NT2/D1 (cell line): ENCODE data around the gene RNF157.
"Not testable (repeated sequence)": the region's sequence is repeated elsewhere in the genome, so short reads cannot be mapped to it uniquely, and the experiment has no call there.

ENCODE experiments used
- DNase-seq: peaks from one replicate; pipeline ENCODE4 v3.0.0-alpha.2; 2011; ENCODE audit warnings: low read depth, low spot score
- H3K27me3 ChIP-seq: 2 replicates; pipeline ENCODE4 v1.6.0; 2011; ENCODE audit warnings: mild to moderate bottlenecking; ENCODE audit not compliant: insufficient read length, insufficient read depth
- H3K36me3 ChIP-seq: 2 replicates; pipeline ENCODE4 v1.6.1; 2011; ENCODE audit warnings: mild to moderate bottlenecking, low read length, mixed read lengths; ENCODE audit not compliant: insufficient read depth, insufficient read length
- H3K4me1 ChIP-seq: 2 replicates; pipeline ENCODE4 v1.5.1; 2011; ENCODE audit not compliant: insufficient read depth, insufficient read length
- H3K4me3 ChIP-seq: 2 replicates; pipeline ENCODE4 v1.5.1; 2011; ENCODE audit warnings: low read depth; ENCODE audit not compliant: insufficient read length
- H3K9ac ChIP-seq: 2 replicates; pipeline ENCODE4 v1.6.0; 2011; ENCODE audit warnings: low read depth; ENCODE audit not compliant: insufficient read length
- H3K9me3 ChIP-seq: 2 replicates; pipeline ENCODE4 v1.5.1; 2011; ENCODE audit warnings: mild to moderate bottlenecking, low read length; ENCODE audit not compliant: insufficient read depth
- SUZ12 ChIP-seq: IDR thresholded peaks from 2 replicates; pipeline ENCODE4 v1.6.1; 2011; ENCODE audit not compliant: insufficient read length, insufficient read depth; ENCODE audit errors: extremely low read depth
- YY1 ChIP-seq: IDR thresholded peaks from 2 replicates; pipeline ENCODE4 v1.6.1; 2011; ENCODE audit not compliant: insufficient read length, insufficient read depth
- ZNF274 ChIP-seq: IDR thresholded peaks from 2 replicates; pipeline ENCODE4 v1.6.1; 2011; ENCODE audit warnings: mild to moderate bottlenecking, low read depth, low read length

RNF157 gene

GRCh38 chr17:76268015-76268749 lies 27.9 kb upstream of the RNF157 start:
- no peak for DNase-seq
- peaks cover 14% of the 10 kb centered on the region for H3K36me3 ChIP-seq
- H3K27me3 ChIP-seq: no peaks in the 10 kb centered on the region
- peak overlapping the region; percentile 70 for H3K9ac ChIP-seq
- peaks cover 26% of the 10 kb centered on the region for H3K4me1 ChIP-seq
- H3K9me3 ChIP-seq: no peaks in the 10 kb centered on the region
- H3K4me3 ChIP-seq: no peak overlapping the region
- no peak for TF ChIP-seq ZNF274
- TF ChIP-seq YY1: no peak
- no peak for TF ChIP-seq SUZ12

DNA sequence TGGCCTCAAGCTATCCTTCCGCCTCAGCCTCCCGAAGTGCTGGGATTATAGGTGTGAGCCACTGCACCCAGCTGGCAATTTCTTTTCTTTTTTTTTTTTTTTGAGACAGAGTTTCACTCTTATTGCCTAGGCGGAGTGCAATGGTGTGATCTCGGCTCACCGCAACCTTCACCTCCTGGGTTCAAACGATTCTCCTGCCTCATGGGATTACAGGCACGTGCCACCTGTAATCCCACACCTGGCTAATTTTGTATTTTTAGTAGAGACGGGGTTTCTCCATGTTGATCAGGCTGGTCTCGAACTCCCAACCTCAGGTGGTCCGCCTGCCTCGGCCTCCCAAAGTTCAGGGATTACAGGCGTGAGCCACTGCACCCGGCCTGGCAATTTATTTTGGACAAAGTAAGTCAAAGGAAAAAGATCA lies 27.3 kb upstream of the RNF157 start:
- DNase-seq, H3K9me3 ChIP-seq, H3K27me3 ChIP-seq, H3K4me3 ChIP-seq: not testable (repeated sequence)
- Histone ChIP-seq H3K36me3 (peaks cover 14% of the 10 kb centered on the region), H3K9ac (peak overlapping the region; percentile 4), H3K4me1 (peaks cover 26% of the 10 kb centered on the region)

DNA sequence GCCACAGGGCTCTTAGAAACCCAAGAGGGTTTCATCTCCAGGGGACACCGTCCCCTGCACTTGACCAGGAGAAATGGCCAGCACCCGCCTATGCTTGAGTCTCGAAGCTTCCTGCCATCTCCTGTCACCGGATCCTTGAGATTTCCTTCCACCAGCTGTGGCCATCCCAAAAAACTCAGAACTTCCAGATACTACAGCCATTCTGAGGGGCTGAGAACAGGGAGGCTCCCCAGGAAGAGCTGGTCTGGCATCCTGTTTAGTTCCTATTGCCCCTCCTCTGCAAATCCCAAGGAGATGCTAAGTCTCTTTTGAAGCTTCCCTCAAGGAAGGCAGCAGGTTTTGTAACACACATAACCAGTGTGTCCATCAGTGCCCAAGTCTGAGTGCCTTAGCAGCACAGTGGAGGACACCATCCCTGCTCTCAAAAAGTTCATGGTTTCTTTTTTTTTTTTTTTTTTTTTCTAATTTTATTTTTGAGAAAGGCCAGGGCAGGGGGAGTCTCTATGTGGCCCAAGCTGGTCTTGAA lies 26.8 kb upstream of the RNF157 start:
- Histone ChIP-seq H3K9ac (peak overlapping the region; percentile 84), H3K4me1 (peaks cover 26% of the 10 kb centered on the region), H3K9me3 (no peaks in the 10 kb centered on the region), H3K27me3 (no peaks in the 10 kb centered on the region), H3K36me3 (peaks cover 14% of the 10 kb centered on the region), H3K4me3 (peak overlapping the region; percentile 78)
- TF ChIP-seq ZNF274 (no peak), YY1 (no peak), SUZ12 (no peak)
- DNase-seq: no peak

DNA sequence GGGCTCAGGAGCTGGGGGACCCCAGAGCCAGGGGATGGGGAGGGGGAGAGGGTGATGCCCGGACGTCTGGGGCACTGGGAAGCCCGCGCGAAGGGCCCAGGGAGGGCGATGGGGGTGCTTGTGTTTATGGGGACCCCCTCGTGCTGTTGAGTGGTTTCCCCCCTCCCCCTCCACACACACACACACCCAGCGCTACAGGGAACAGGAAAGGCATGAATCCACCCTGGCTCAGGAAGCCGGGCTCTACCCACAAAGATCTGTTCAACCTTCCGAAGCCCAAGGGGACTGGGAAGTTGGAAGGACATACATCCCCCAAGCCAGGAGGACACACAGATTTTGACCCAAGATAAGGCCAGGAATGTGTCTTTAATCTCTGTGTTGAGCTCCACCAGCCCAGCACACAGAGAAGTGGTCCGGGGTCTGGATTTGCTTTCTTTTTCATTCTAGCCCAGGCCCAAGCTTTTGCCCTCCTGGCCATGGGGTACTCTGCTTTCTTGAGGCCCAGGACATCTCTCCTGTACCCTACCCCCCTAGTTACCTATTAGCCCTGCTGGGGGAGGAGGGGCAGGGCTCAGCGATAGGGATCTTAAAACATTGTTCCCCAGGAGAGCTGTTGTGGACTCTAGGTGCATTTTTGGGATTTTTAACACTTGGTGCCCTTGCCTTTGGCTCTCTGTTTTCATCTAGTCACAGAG lies 26.1 kb upstream of the RNF157 start:
- peaks cover 20% of the 10 kb centered on the region for H3K4me1 ChIP-seq
- no peak for TF ChIP-seq YY1
- no peak for TF ChIP-seq ZNF274
- TF ChIP-seq SUZ12: no peak
- H3K27me3 ChIP-seq: no peaks in the 10 kb centered on the region
- DNase-seq: no peak
- no peaks in the 10 kb centered on the region for H3K9me3 ChIP-seq
- H3K36me3 ChIP-seq: peaks cover 14% of the 10 kb centered on the region
- H3K4me3 ChIP-seq: peak overlapping the region; percentile 78
- H3K9ac ChIP-seq: peak overlapping the region; percentile 84

DNA sequence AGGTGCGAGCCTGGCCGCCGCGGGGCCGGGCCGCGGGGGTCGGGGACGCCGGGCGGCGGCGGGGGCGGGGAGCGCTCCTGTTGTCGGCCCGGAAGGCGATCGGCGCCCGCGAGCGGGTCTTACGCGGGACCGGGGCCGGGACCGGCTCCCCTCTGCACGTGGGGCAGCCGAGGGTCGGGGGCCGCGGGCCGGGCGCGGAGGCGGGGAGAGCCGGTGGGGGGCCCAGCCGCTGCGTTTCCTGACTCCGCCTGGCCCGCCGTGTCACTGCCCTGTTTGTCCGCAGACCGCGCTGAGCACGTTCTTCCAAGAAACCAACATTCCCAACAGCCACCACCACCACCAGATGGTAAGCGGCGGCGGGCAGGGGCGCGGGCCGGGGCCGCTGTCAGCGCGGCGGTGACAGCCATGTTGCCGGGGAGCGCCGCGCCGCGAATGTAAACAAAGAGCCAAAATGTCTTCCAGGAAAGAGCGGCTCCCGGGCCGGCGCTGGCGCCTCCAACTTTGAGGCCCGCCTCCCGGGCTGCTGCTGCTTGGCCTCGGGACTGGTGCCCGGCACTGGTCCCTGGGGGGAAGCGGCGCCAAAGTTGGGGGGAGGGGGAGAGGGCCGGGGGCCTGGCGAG lies 25.4 kb upstream of the RNF157 start:
- no peak for DNase-seq
- TF ChIP-seq YY1: no peak
- no peak for TF ChIP-seq SUZ12
- H3K27me3 ChIP-seq: no peaks in the 10 kb centered on the region
- peak overlapping the region; percentile 78 for H3K4me3 ChIP-seq
- peaks cover 15% of the 10 kb centered on the region for H3K4me1 ChIP-seq
- H3K9ac ChIP-seq: peak overlapping the region; percentile 84
- H3K9me3 ChIP-seq: no peaks in the 10 kb centered on the region
- H3K36me3 ChIP-seq: peaks cover 11% of the 10 kb centered on the region

GRCh38 chr17:76264755-76265623 lies 24.7 kb upstream of the RNF157 start, which contains the start of gene UBALD2:
Gene UBALD2, plus strand, starts transcription at chr17:76265348. Its CDS starts 158 bp downstream, at chr17:76265506.
- H3K9ac ChIP-seq: peak within 1 kb of the TSS; percentile 84
- H3K4me3 ChIP-seq: peak within 1 kb of the TSS; percentile 78
- TF ChIP-seq ZNF274 (no peak), SUZ12 (no peak), YY1 (no peak)
- peaks cover 9% of the 10 kb centered on the region for H3K36me3 ChIP-seq
- H3K9me3 ChIP-seq: no peaks in the 10 kb centered on the region
- no peaks in the 10 kb centered on the region for H3K27me3 ChIP-seq
- H3K4me1 ChIP-seq: peaks cover 13% of the 10 kb centered on the region
- peak; percentile 93 for DNase-seq
